IMR-90 (cell line): ENCODE measurements around the gene WHRN. TPM values are rescaled to one million over a fixed set of nuclear protein-coding genes. Genes with fewer than 3 reads are reported as not detected.
A peak's percentile ranks its signal among the peaks of the same experiment; 100 is the strongest.

Experiments
- ATAC-seq: fragments of 200-7000 bp; cut with Tn5 transposase; 2 replicates; pipeline ENCODE4 v1.9.1; 2020; ENCODE audit warnings: low read depth, mild to moderate bottlenecking, moderate library complexity
- BruUV-seq: library from RNA; stranded (reverse); fragments of 400-500 nt; replicated peaks from 2 replicates; lab custom pipeline; 2021; lab: Mats Ljungman, UMichigan
- CTCF ChIA-PET: fragments of 300-600 bp; formaldehyde crosslinking; extraction: SDS; loops from one replicate; lab custom pipeline; 2021; ENCODE audit warnings: antibody characterized with exemption; lab: Yijun Ruan, JAX
- POLR2A ChIA-PET: fragments of 300-600 bp; sonication (Branson Sonifier 250); formaldehyde crosslinking; loops from one replicate; lab custom pipeline; 2022; ENCODE audit warnings: antibody characterized with exemption; ENCODE audit not compliant: unreplicated experiment; lab: Charles Lee
- DNase-seq: peaks from one replicate; pipeline ENCODE4 v3.0.0; 2013
- H2AFZ ChIP-seq: replicated peaks from 2 replicates; pipeline ENCODE3; 2013; ENCODE audit warnings: low read length, mild to moderate bottlenecking; ENCODE audit not compliant: poor library complexity
- H2AK5ac ChIP-seq: 2 replicates; pipeline ENCODE4 v1.6.1; 2013; ENCODE audit warnings: low read depth, low read length, inconsistent platforms
- H2AK9ac ChIP-seq: replicated peaks from 2 replicates; pipeline ENCODE3; 2013; ENCODE audit warnings: mild to moderate bottlenecking, low read depth, low read length, moderate library complexity; ENCODE audit not compliant: poor library complexity
- H2BK120ac ChIP-seq: 2 replicates; pipeline ENCODE4 v1.6.1; 2013; ENCODE audit warnings: low read depth, low read length, inconsistent platforms
- H2BK15ac ChIP-seq: 3 replicates; pipeline ENCODE4 v1.6.1; 2013; ENCODE audit warnings: low read depth, low read length, inconsistent platforms
- H2BK20ac ChIP-seq: 2 replicates; pipeline ENCODE4 v1.6.1; 2013; ENCODE audit warnings: low read depth, mild to moderate bottlenecking, inconsistent platforms, low read length, moderate library complexity
- H2BK5ac ChIP-seq: 2 replicates; pipeline ENCODE4 v1.6.1; 2013; ENCODE audit warnings: mild to moderate bottlenecking, low read depth, low read length, inconsistent platforms; ENCODE audit not compliant: poor library complexity, severe bottlenecking
- H3K14ac ChIP-seq: replicated peaks from 2 replicates; pipeline ENCODE4 v1.6.1; 2013; ENCODE audit warnings: low read depth, low read length, inconsistent platforms
- H3K18ac ChIP-seq: 2 replicates; pipeline ENCODE4 v1.6.1; 2013; ENCODE audit warnings: low read depth, low read length, control low read depth
- H3K23ac ChIP-seq: 2 replicates; pipeline ENCODE4 v1.6.1; 2013; ENCODE audit warnings: low read depth, low read length, inconsistent platforms
- H3K27ac ChIP-seq: 2 replicates; pipeline ENCODE4 v1.5.1; 2013; ENCODE audit warnings: mild to moderate bottlenecking, control low read depth, low read length; ENCODE audit not compliant: insufficient read depth
- H3K27me3 ChIP-seq: 2 replicates; pipeline ENCODE4 v1.6.1; 2013; ENCODE audit warnings: low read length; ENCODE audit not compliant: control insufficient read depth, insufficient read depth
- H3K36me3 ChIP-seq: 2 replicates; pipeline ENCODE4 v1.6.1; 2013; ENCODE audit warnings: low read length, mixed read lengths; ENCODE audit not compliant: control insufficient read depth, insufficient read depth
- H3K4ac ChIP-seq: 2 replicates; pipeline ENCODE4 v1.6.1; 2013; ENCODE audit warnings: low read depth, low read length, inconsistent platforms
- H3K4me1 ChIP-seq: 2 replicates; pipeline ENCODE4 v1.6.1; 2013; ENCODE audit warnings: low read length, mixed read lengths; ENCODE audit not compliant: control insufficient read depth, insufficient read depth
- H3K4me2 ChIP-seq: 2 replicates; pipeline ENCODE4 v1.6.1; 2013; ENCODE audit warnings: low read depth, mild to moderate bottlenecking, control low read depth, low read length, moderate library complexity
- H3K4me3 ChIP-seq: 2 replicates; pipeline ENCODE4 v1.5.1; 2013; ENCODE audit warnings: low read depth, mild to moderate bottlenecking, control low read depth, low read length, moderate library complexity; ENCODE audit not compliant: insufficient read depth
- H3K56ac ChIP-seq: 2 replicates; pipeline ENCODE4 v1.6.1; 2013; ENCODE audit warnings: low read length, inconsistent platforms; ENCODE audit not compliant: insufficient read depth; ENCODE audit errors: extremely low read depth
- H3K79me1 ChIP-seq, 2 experiments: 2 replicates each; pipeline ENCODE4 v1.6.1; 2013; ENCODE audit warnings: low read length in 2 of 2, inconsistent platforms in 1 of 2, low read depth in 1 of 2
- H3K9ac ChIP-seq: 2 replicates; pipeline ENCODE4 v1.6.1; 2013; ENCODE audit warnings: low read depth, low read length, control low read depth
- H3K9me1 ChIP-seq: 2 replicates; pipeline ENCODE4 v1.6.1; 2013; ENCODE audit warnings: low read length, inconsistent platforms; ENCODE audit not compliant: insufficient read depth
- H3K9me3 ChIP-seq: 2 replicates; pipeline ENCODE4 v1.6.1; 2013; ENCODE audit warnings: low read length; ENCODE audit not compliant: control insufficient read depth, insufficient read depth
- H4K20me1 ChIP-seq: 2 replicates; pipeline ENCODE4 v1.6.1; 2013; ENCODE audit warnings: low read length, inconsistent platforms; ENCODE audit not compliant: insufficient read depth
- H4K5ac ChIP-seq: 2 replicates; pipeline ENCODE4 v1.6.1; 2013; ENCODE audit warnings: mild to moderate bottlenecking, low read depth, low read length, control low read depth
- H4K8ac ChIP-seq, 2 experiments: 2 replicates each; pipeline ENCODE4 v1.6.1; 2013; ENCODE audit warnings: low read depth in 2 of 2, low read length in 2 of 2, control low read depth in 1 of 2, inconsistent platforms in 1 of 2
- H4K91ac ChIP-seq: 2 replicates; pipeline ENCODE4 v1.6.1; 2013; ENCODE audit warnings: low read depth, low read length, inconsistent platforms; ENCODE audit not compliant: insufficient read depth
- CEBPB ChIP-seq: IDR thresholded peaks from 2 replicates; pipeline ENCODE4 v1.6.1; 2012; ENCODE audit warnings: low read depth, low read length, improper control_type of control experiment
- CTCF ChIP-seq: conservative IDR thresholded peaks from 2 replicates; pipeline ENCODE4 v1.5.1; 2012; ENCODE audit warnings: mild to moderate bottlenecking, low read depth, low read length, improper control_type of control experiment
- ELK1 ChIP-seq: fragments of 150-350 bp; IDR thresholded peaks from 2 replicates; pipeline ENCODE4 v1.6.1; 2016; ENCODE audit warnings: low read depth, mild to moderate bottlenecking, low read length, moderate library complexity, borderline replicate concordance
- FOS ChIP-seq: fragments of 150-350 bp; IDR thresholded peaks from 2 replicates; pipeline ENCODE4 v1.6.1; 2016; ENCODE audit warnings: low read depth, low read length
- MAFK ChIP-seq: IDR thresholded peaks from 2 replicates; pipeline ENCODE4 v1.6.1; 2012; ENCODE audit warnings: low read depth, low read length, improper control_type of control experiment
- MAZ ChIP-seq: IDR thresholded peaks from 2 replicates; pipeline ENCODE4 v1.6.1; 2012; ENCODE audit warnings: low read depth, mild to moderate bottlenecking, low read length, improper control_type of control experiment, moderate library complexity, borderline replicate concordance
- MXI1 ChIP-seq: IDR thresholded peaks from 2 replicates; pipeline ENCODE4 v1.6.1; 2012; ENCODE audit warnings: low read depth, mild to moderate bottlenecking, low read length, moderate library complexity, borderline replicate concordance
- NFE2L2 ChIP-seq: fragments of 150-350 bp; IDR thresholded peaks from 2 replicates; pipeline ENCODE4 v1.6.1; 2016; ENCODE audit warnings: low read depth, mild to moderate bottlenecking, low read length
- POLR2A ChIP-seq: IDR thresholded peaks from 2 replicates; pipeline ENCODE4 v1.6.1; 2012; ENCODE audit warnings: mild to moderate bottlenecking, low read depth, low read length
- RAD21 ChIP-seq: IDR thresholded peaks from 2 replicates; pipeline ENCODE4 v1.6.1; 2012; ENCODE audit warnings: low read length, improper control_type of control experiment
- RCOR1 ChIP-seq: IDR thresholded peaks from 2 replicates; pipeline ENCODE4 v1.6.1; 2012; ENCODE audit warnings: mild to moderate bottlenecking, low read length, improper control_type of control experiment; ENCODE audit not compliant: insufficient replicate concordance
- RFX5 ChIP-seq: IDR thresholded peaks from 2 replicates; pipeline ENCODE4 v1.8.0; 2012; ENCODE audit warnings: low read depth, mild to moderate bottlenecking, low read length, moderate library complexity
- SMC3 ChIP-seq: fragments of 150-350 bp; IDR thresholded peaks from 2 replicates; pipeline ENCODE4 v1.6.1; 2016; ENCODE audit warnings: low read depth, mild to moderate bottlenecking, antibody characterized with exemption, low read length, moderate library complexity
- WGBS, 2 experiments: methylation state at CpG; one replicate each; pipeline versions ENCODE4 v1.1.5 to v1.1.7; 2013; ENCODE audit warnings: missing lambda C conversion rate in 2 of 2; ENCODE audit not compliant: insufficient read length in 1 of 2; ENCODE audit errors: extremely low coverage in 2 of 2; 5-methylcytosine and 5-hydroxymethylcytosine counted together
- dilution Hi-C: fragments of 300-500 bp; cut with HindIII; formaldehyde crosslinking; loops from one replicate; pipeline ENCODE4 v1.14.3; 2018; ENCODE audit warnings: low sequenced_read_pairs; ENCODE audit not compliant: unreplicated experiment
- in situ Hi-C: fragments of 300-500 bp; cut with MboI; formaldehyde crosslinking; loops from 3 replicates; pipeline ENCODE4 v1.14.3; 2019; ENCODE audit warnings: low sequenced_read_pairs, inconsistent platforms, mixed read lengths
- intact Hi-C: fragments of 100-400 bp; cut with micrococcal nuclease; formaldehyde crosslinking; loops from 2 replicates; pipeline ENCODE4 v1.10.0; 2022
- polyA plus RNA-seq, 3 experiments: library from polyadenylated mRNA; depleted of rRNA; stranded (reverse); fragments of >200 nt; gene quantifications; 2 replicates each; pipeline ENCODE4 v1.2.3, GENCODE V29; 2012; ENCODE audit warnings: low replicate concordance in 1 of 3
- total RNA-seq: library from RNA; depleted of rRNA; stranded (reverse); fragments of >200 nt; gene quantifications from 2 replicates; pipeline ENCODE4 v1.2.3, GENCODE V29; 2012
- TF ChIP-seq, protein P1 (sequence below): fragments of 150-350 bp; IDR thresholded peaks from 2 replicates; pipeline ENCODE4 v1.6.1; 2017; ENCODE audit warnings: mild to moderate bottlenecking, antibody characterized with exemption, low read length, low read depth

WHRN gene
- total and polyA plus RNA-seq, 2 of the 4 experiments (the other 2 are of a cell fraction), result 0.18 to 2.6 TPM

DNA sequence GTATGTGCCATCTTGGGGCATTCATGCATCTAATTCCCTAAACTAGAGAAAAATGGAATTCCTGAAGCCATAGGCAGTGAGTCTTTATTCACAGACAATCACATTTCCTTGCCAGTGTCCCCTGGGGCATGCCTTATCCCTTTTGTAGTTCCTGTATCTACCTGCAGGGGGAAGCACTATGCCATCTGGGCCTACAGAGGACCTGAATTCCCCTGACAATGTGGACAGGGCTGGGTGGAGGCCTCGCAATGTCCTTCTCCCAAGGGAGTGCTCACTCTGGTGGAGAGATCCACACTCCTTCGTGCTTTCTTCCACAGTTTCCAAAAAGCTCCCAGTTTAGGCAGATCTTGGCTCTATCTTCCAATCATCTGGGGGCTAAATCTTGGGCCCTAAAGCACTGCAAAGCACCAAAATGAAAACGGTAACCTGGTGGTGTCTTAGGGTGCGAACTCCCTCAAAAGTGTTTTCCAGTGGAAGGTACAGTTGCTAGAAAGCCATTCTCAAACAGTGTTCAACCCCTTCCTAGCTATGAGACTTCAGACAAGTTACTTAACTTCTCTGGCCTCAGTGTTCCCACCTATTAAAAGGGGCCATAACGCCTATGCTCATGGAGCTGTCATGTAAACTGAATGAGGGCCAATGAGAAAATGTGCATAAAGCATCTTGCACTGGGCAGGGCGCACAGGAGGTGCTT is 17.5 kb downstream of the WHRN start:
- Histone ChIP-seq H2BK5ac (no peak overlapping the region), H3K9me3 (no peaks in the 10 kb centered on the region), H2AK9ac (no peak overlapping the region), H2AFZ (no peak overlapping the region), H3K4me2 (no peak overlapping the region), H3K79me1 (peaks cover 0 to 7% of the 10 kb centered on the region in 2 experiments; a peak in 1 of 4 replicates), H2AK5ac (no peak overlapping the region), H3K4me1 (peaks cover 4% of the 10 kb centered on the region), H4K5ac (no peak overlapping the region), H3K27me3 (peaks cover 1% of the 10 kb centered on the region; the same call in 1 of the 2 replicates), H3K9me1 (peaks cover 6% of the 10 kb centered on the region; the same call in 1 of the 2 replicates), H2BK20ac (no peak overlapping the region), H4K91ac (no peak overlapping the region), H3K23ac (no peak overlapping the region), H3K18ac (no peak overlapping the region), H4K8ac (peak overlapping the region in 1 of 2 experiments; percentile 54; a peak in 1 of 4 replicates), H3K4ac (no peak overlapping the region), H3K27ac (no peak overlapping the region), H3K36me3 (no peaks in the 10 kb centered on the region), H3K56ac (no peak overlapping the region), H4K20me1 (no peaks in the 10 kb centered on the region), H3K9ac (no peak overlapping the region), H3K14ac (no peak overlapping the region), H3K4me3 (no peak overlapping the region), H2BK15ac (no peak overlapping the region), H2BK120ac (no peak overlapping the region)
- ChIA-PET CTCF (interaction anchor here (0.6 to 3.1 kb wide), 4 partner anchors 99 to 166 kb away, joined by 3 to 16 read pairs (median 5); partner anchors contain the start of gene ATP6V1G1), POLR2A (no interaction called here)
- in situ Hi-C loops, result loop anchor here (5.0 to 10.0 kb wide), 2 partner anchors 165 to 527 kb away; no protein-coding TSS in a partner anchor
- BruUV-seq, result no TSS peak
- WGBS, 2 experiments, result 80% methylated on average over 1 of the region's 6 CpGs; no CpG with 5 or more reads in 1 of the 2 experiments
- ATAC-seq, result peak; percentile 98
- peak; percentile 69 for DNase-seq
- dilution Hi-C loops, result no loop called here
- intact Hi-C loops, result loop anchor here (1.0 to 5.0 kb wide), 2 partner anchors 125 to 166 kb away; partner anchors contain the start of gene TMEM268
- TF ChIP-seq RAD21, result peak; percentile 87
- peak; percentile 89 for TF ChIP-seq SMC3
- 0 out of 2 replicates have a peak, but pooled peaks have one; percentile 35 for TF ChIP-seq POLR2A
- TF ChIP-seq MXI1, result no peak
- TF ChIP-seq RCOR1, result no peak
- TF ChIP-seq MAZ, result no peak
- TF ChIP-seq NFE2L2, result no peak
- TF ChIP-seq ELK1, result no peak
- TF ChIP-seq FOS, result no peak
- TF ChIP-seq RFX5, result no peak
- peak; percentile 86 for TF ChIP-seq CTCF
- no peak for TF ChIP-seq CEBPB
- TF ChIP-seq, protein P1, sequence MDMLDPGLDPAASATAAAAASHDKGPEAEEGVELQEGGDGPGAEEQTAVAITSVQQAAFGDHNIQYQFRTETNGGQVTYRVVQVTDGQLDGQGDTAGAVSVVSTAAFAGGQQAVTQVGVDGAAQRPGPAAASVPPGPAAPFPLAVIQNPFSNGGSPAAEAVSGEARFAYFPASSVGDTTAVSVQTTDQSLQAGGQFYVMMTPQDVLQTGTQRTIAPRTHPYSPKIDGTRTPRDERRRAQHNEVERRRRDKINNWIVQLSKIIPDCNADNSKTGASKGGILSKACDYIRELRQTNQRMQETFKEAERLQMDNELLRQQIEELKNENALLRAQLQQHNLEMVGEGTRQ, result no peak
- TF ChIP-seq MAFK, result no peak
